Mesenchymal stem cell (in vitro differentiated cells and primary cell): ENCODE results near the gene PAX8.
A peak's percentile ranks its signal among the peaks of the same experiment; 100 is the strongest.

ENCODE experiments used
- DNase-seq: peaks from one replicate; pipeline ENCODE4 v3.0.0-alpha.2; 2013
- H2AFZ ChIP-seq: one replicate; pipeline ENCODE4 v1.6.1; 2013; ENCODE audit warnings: low read depth, mild to moderate bottlenecking, control low read depth, inconsistent platforms, low read length, moderate library complexity
- H2AK5ac ChIP-seq: 2 replicates; pipeline ENCODE4 v1.6.1; 2013; ENCODE audit warnings: low read length, moderate library complexity, mild to moderate bottlenecking, inconsistent platforms; ENCODE audit not compliant: severe bottlenecking
- H2BK120ac ChIP-seq: one replicate; pipeline ENCODE4 v1.6.1; 2013; ENCODE audit warnings: low read depth, mild to moderate bottlenecking, inconsistent platforms, low read length, moderate library complexity
- H2BK12ac ChIP-seq, 2 experiments: one replicate each; pipeline ENCODE4 v1.6.1; 2013; ENCODE audit warnings: inconsistent platforms in 2 of 2, low read length in 2 of 2, mild to moderate bottlenecking in 2 of 2, moderate library complexity in 2 of 2, control low read depth in 1 of 2
- H2BK15ac ChIP-seq: one replicate; pipeline ENCODE4 v1.6.1; 2013; ENCODE audit warnings: mild to moderate bottlenecking, low read depth, inconsistent platforms; ENCODE audit not compliant: poor library complexity, severe bottlenecking
- H2BK5ac ChIP-seq: 2 replicates; pipeline ENCODE4 v1.6.1; 2013; ENCODE audit warnings: low read depth, mild to moderate bottlenecking, low read length, control low read depth, inconsistent platforms; ENCODE audit not compliant: poor library complexity, severe bottlenecking
- H3K14ac ChIP-seq, 2 experiments: one replicate each; pipeline ENCODE4 v1.6.1; 2013; ENCODE audit warnings: inconsistent platforms in 2 of 2, low read length in 2 of 2, control low read depth in 1 of 2, mild to moderate bottlenecking in 1 of 2, moderate library complexity in 1 of 2
- H3K18ac ChIP-seq, 2 experiments: one replicate each; pipeline ENCODE4 v1.6.1; 2013; ENCODE audit warnings: inconsistent platforms in 2 of 2, low read length in 2 of 2, control low read depth in 1 of 2, low read depth in 1 of 2, mild to moderate bottlenecking in 1 of 2
- H3K23ac ChIP-seq, 2 experiments: one replicate each; pipeline ENCODE4 v1.6.1; 2013; ENCODE audit warnings: inconsistent platforms in 2 of 2, low read length in 2 of 2, mild to moderate bottlenecking in 2 of 2, moderate library complexity in 2 of 2, control low read depth in 1 of 2
- H3K27ac ChIP-seq: 2 replicates; pipeline ENCODE4 v1.5.1; 2013; ENCODE audit warnings: mild to moderate bottlenecking, moderate library complexity, low read length, control low read depth, inconsistent platforms; ENCODE audit not compliant: poor library complexity, severe bottlenecking
- H3K27me3 ChIP-seq, 2 experiments: 2 replicates each; pipeline versions ENCODE4 v1.6.1 to v1.7.0; 2013; ENCODE audit warnings: low read length in 2 of 2, mild to moderate bottlenecking in 2 of 2, moderate library complexity in 2 of 2, control low read depth in 1 of 2, inconsistent platforms in 1 of 2; ENCODE audit not compliant: control insufficient read depth in 1 of 2, insufficient read depth in 1 of 2
- H3K36me3 ChIP-seq, 2 experiments: 2 replicates each; pipeline versions ENCODE4 v1.6.1 to v1.7.0; 2013; ENCODE audit warnings: low read length in 2 of 2, control low read depth in 1 of 2, inconsistent platforms in 1 of 2, low read depth in 1 of 2, mild to moderate bottlenecking in 1 of 2; ENCODE audit not compliant: insufficient read depth in 2 of 2, control insufficient read depth in 1 of 2
- H3K4ac ChIP-seq, 2 experiments: one replicate each; pipeline ENCODE4 v1.6.1; 2013; ENCODE audit warnings: inconsistent platforms in 2 of 2, low read length in 2 of 2, mild to moderate bottlenecking in 2 of 2, moderate library complexity in 2 of 2, control low read depth in 1 of 2, low read depth in 1 of 2
- H3K4me1 ChIP-seq: 2 replicates; pipeline ENCODE4 v1.6.1; 2013; ENCODE audit warnings: low read depth, low read length, control low read depth; ENCODE audit not compliant: control insufficient read depth, insufficient read depth
- H3K4me2 ChIP-seq: 2 replicates; pipeline ENCODE4 v1.6.1; 2013; ENCODE audit warnings: low read length, mild to moderate bottlenecking, inconsistent platforms; ENCODE audit not compliant: poor library complexity, severe bottlenecking
- H3K4me3 ChIP-seq, 2 experiments: 2 replicates each; pipeline versions ENCODE4 v1.5.1 to v1.7.0; 2013; ENCODE audit warnings: low read length in 2 of 2, mild to moderate bottlenecking in 2 of 2, control low read depth in 1 of 2, low read depth in 1 of 2; ENCODE audit not compliant: insufficient read depth in 1 of 2
- H3K79me1 ChIP-seq: replicated peaks from 2 replicates; pipeline ENCODE4 v1.6.1; 2013; ENCODE audit warnings: mild to moderate bottlenecking, control low read depth, low read length, inconsistent platforms; ENCODE audit not compliant: poor library complexity, severe bottlenecking
- H3K9ac ChIP-seq: 2 replicates; pipeline ENCODE4 v1.7.0; 2013; ENCODE audit warnings: mild to moderate bottlenecking, low read length, moderate library complexity
- H3K9me3 ChIP-seq: 2 replicates; pipeline ENCODE4 v1.7.0; 2013; ENCODE audit warnings: mild to moderate bottlenecking, low read length; ENCODE audit not compliant: control insufficient read depth
- H4K8ac ChIP-seq: one replicate; pipeline ENCODE4 v1.6.1; 2013; ENCODE audit warnings: inconsistent platforms, mild to moderate bottlenecking, low read length, moderate library complexity
- H4K91ac ChIP-seq: one replicate; pipeline ENCODE4 v1.6.1; 2013; ENCODE audit warnings: mild to moderate bottlenecking, low read length, inconsistent platforms
- WGBS: methylation state at CpG from one replicate; pipeline ENCODE4 v1.1.7; 2013; ENCODE audit warnings: mixed read lengths; 5-methylcytosine and 5-hydroxymethylcytosine counted together

PAX8 gene

DNA sequence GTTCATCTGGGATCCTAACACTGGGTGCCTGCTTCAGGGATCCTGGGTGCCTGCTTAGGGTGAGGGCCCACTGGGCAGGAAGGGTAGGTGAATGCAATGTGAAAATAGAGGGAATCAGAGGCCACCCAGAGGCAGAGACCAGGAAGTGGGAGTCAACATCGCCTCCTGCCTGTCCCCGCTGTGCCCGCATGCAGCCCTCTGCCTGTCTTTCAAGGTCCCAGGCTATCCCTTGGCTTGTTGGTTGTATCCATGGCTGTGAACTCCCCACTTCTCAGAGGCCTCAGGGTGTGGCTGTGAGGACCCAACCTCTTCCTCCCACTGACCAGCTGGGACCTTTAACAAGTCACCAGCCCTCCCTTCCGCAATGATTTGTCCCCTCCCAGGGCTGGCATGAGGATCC is 78.5 kb downstream of the PAX8 start:
- no peak overlapping the region for H3K18ac ChIP-seq
- peak overlapping the region in 1 of 2 experiments; percentile 3 for H3K4me3 ChIP-seq
- H2BK15ac ChIP-seq = no peak overlapping the region
- no peak overlapping the region for H3K23ac ChIP-seq
- peaks cover 38% of the 10 kb centered on the region for H3K4me1 ChIP-seq
- no peak overlapping the region for H3K9ac ChIP-seq
- no peak overlapping the region for H2AFZ ChIP-seq
- H2BK120ac ChIP-seq = no peak overlapping the region
- H3K9me3 ChIP-seq = no peaks in the 10 kb centered on the region
- no peak for DNase-seq
- no peak overlapping the region for H3K4ac ChIP-seq
- 100% methylated on average over 4 of the region's 4 CpGs for WGBS
- H3K79me1 ChIP-seq = no peaks in the 10 kb centered on the region
- no peak overlapping the region for H3K14ac ChIP-seq
- H3K36me3 ChIP-seq = peaks cover 0 to 11% of the 10 kb centered on the region in 2 experiments
- no peak overlapping the region for H2BK12ac ChIP-seq
- peak overlapping the region; percentile 84 for H2AK5ac ChIP-seq
- no peak overlapping the region for H2BK5ac ChIP-seq
- no peaks in the 10 kb centered on the region for H3K27me3 ChIP-seq
- H3K4me2 ChIP-seq = no peak overlapping the region
- H4K8ac ChIP-seq = no peak overlapping the region
- peak overlapping the region; percentile 56 for H3K27ac ChIP-seq
- no peak overlapping the region for H4K91ac ChIP-seq

DNA sequence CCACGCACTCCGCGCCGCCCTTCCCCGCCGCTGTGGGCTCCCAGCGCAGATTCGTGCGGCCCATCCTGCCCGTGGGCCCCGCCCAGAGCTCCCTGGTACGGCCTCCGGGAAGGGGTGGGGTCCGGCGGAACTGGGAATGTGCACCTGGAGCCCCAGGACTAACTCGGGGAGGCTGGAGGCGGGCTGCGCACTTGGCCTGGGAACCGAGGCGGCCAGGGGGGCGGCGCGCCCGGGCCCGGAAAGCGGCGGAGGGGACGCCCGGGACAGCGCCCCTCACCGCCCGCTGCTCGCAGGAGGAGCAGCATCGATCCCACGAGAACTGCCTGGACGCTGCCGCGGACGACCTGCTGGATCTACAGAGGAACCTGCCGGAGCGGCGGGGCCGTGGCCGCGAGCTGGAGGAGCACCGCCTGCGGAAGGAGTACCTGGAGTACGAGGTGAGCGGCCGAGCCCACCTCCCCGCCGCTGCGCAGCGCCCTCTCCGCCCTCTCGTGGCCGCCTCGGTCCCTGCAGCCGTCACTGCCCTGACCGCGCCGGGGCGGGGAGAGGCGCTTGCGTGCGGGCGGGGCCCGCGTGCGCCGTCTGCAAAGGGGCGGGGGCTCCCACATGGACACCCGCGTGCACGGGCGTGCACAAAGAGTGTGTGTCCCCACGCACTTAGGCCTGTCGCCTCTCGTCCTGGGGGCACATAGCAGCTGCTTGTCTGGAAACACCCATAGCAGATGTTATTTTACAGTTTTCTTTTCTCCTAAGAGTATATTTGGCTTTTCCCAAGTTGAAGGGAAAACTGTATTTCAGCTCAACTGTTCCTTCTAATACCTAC is 79.7 kb downstream of the PAX8 start:
- peaks cover 0 to 11% of the 10 kb centered on the region in 2 experiments for H3K36me3 ChIP-seq
- H3K4me2 ChIP-seq = peak overlapping the region; percentile 79
- peak overlapping the region; percentile 68 for H3K27ac ChIP-seq
- H2AFZ ChIP-seq = peak overlapping the region; percentile 97
- no peaks in the 10 kb centered on the region for H3K9me3 ChIP-seq
- H2BK5ac ChIP-seq = no peak overlapping the region
- H2BK12ac ChIP-seq = peak overlapping the region in 1 of 2 experiments; percentile 93
- H3K4me3 ChIP-seq = peak overlapping the region; percentile 82 to 92
- no peaks in the 10 kb centered on the region for H3K79me1 ChIP-seq
- H2BK120ac ChIP-seq = no peak overlapping the region
- peak overlapping the region; percentile 52 for H2BK15ac ChIP-seq
- peaks cover 33% of the 10 kb centered on the region for H3K4me1 ChIP-seq
- H3K4ac ChIP-seq = no peak overlapping the region
- DNase-seq = peak; percentile 72
- peak overlapping the region; percentile 64 to 97 for H3K18ac ChIP-seq
- no peak overlapping the region for H2AK5ac ChIP-seq
- peak overlapping the region in 1 of 2 experiments; percentile 54 for H3K23ac ChIP-seq
- peak overlapping the region; percentile 60 for H4K8ac ChIP-seq
- peak overlapping the region; percentile 67 for H4K91ac ChIP-seq
- H3K14ac ChIP-seq = peak overlapping the region in 1 of 2 experiments; percentile 93
- peak overlapping the region; percentile 86 for H3K9ac ChIP-seq
- no peaks in the 10 kb centered on the region for H3K27me3 ChIP-seq
- under 1% methylated on average over 75 of the region's 79 CpGs for WGBS

DNA sequence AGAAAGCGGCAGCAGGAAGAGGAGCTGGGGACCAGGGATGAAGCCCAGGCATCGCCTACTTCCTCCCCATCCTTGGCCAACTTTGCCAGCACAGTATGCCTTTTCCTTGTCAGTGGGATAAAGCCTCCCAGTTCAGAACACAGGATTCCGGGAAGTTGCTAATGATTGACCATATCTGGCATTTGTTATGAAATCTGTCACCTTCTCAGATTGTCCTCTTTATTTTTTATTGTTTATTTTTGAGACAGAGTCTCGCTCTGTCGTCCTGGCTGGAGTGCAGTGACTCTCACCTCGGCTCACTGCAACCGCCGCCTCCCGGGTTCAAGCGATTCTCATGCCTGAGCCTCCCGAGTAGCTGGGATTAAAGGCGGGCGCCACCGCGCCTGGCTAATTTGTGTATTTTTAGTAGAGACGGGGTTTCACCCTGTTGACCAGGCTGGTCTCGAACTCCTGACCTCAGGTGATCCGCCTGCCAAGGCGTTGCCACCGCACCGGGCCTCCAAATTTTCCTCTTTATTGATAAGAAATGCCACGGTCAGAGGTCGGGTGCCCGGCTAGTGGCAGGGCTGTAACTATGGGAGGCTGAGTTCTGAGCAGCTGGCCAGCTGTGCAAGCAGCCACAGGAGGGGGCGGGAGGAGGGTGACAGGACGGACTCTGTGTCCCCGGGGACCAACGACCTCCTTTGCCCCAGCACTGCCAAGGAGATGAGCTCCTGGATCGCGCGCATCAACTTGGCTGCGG is 80.5 kb downstream of the PAX8 start:
- Histone ChIP-seq H3K27ac (no peak overlapping the region), H3K14ac (no peak overlapping the region), H3K4me2 (peak overlapping the region; percentile 79), H2AK5ac (no peak overlapping the region), H2BK12ac (peak overlapping the region in 1 of 2 experiments; percentile 38), H3K79me1 (no peaks in the 10 kb centered on the region), H2BK15ac (no peak overlapping the region), H4K8ac (peak overlapping the region; percentile 60), H3K4ac (no peak overlapping the region), H2BK120ac (no peak overlapping the region), H3K4me1 (peaks cover 33% of the 10 kb centered on the region), H3K23ac (no peak overlapping the region), H4K91ac (no peak overlapping the region), H2AFZ (peak overlapping the region; percentile 97), H3K27me3 (no peaks in the 10 kb centered on the region), H3K4me3 (peak overlapping the region; percentile 82 to 92), H3K9me3 (no peaks in the 10 kb centered on the region), H2BK5ac (no peak overlapping the region), H3K9ac (peak overlapping the region; percentile 86), H3K18ac (no peak overlapping the region), H3K36me3 (peaks cover 0 to 11% of the 10 kb centered on the region in 2 experiments)
- 60% methylated on average over 31 of the region's 32 CpGs for WGBS
- DNase-seq = no peak
